ENCODE measurements around the gene MID1IP1. TPM values are rescaled to one million over a fixed set of nuclear protein-coding genes. Genes with fewer than 3 reads are reported as not detected.

The MID1IP1 gene
- polyA plus RNA-seq, 4 donors: 15.7 to 37.0 (median 20.4) TPM

Other genes with a start within 250 kb of the MID1IP1 start
- 10 to 100 TPM; 37.6 to 67.3 (median 51.2) TPM for gene TSPAN7, start 239.9 kb upstream of the MID1IP1 start, polyA plus RNA-seq (ENCODE audit: insufficient read length in 4 of 4)

All from left renal pelvis (tissue), 4 donors.